Measurements from ENCODE around the gene OSM. TPM values are rescaled to one million over a fixed set of nuclear protein-coding genes. Genes with fewer than 3 reads are reported as not detected.
"Not testable (repeated sequence)": the region's sequence is repeated elsewhere in the genome, so short reads cannot be mapped to it uniquely, and the experiment has no call there.

The OSM gene
- total RNA-seq, 1 donor from 2014 or later = not detected

- TF ChIP-seq CTCF (IDR thresholded peaks at IDR 0.05; ENCODE audit: insufficient read depth, low read length, severe bottlenecking) = no peak
- DNase-seq (ENCODE audit: low read depth) (no peak), FAIRE-seq (no peak)
- H3K4me3 ChIP-seq (ENCODE audit: low read depth, low read length) = no peak overlapping the region
- H3K27me3 ChIP-seq (ENCODE audit: control insufficient read depth, insufficient read depth, low read length) = no peaks in the 10 kb centered on the region
- H3K36me3 ChIP-seq (ENCODE audit: control insufficient read depth, insufficient read depth, low read length) = no peaks in the 10 kb centered on the region
Measured at GRCh38 chr22:30236875-30237274, 29.8 kb downstream of the OSM start.

GRCh38 chr22:30235687-30236170 lies 30.9 kb downstream of the OSM start:
- FAIRE-seq (no peak), DNase-seq (ENCODE audit: low read depth) (peak; percentile 52)
- H3K4me3 ChIP-seq (ENCODE audit: low read depth, low read length) = no peak overlapping the region
- no peak for TF ChIP-seq CTCF (IDR thresholded peaks at IDR 0.05; ENCODE audit: insufficient read depth, low read length, severe bottlenecking)
- H3K36me3 ChIP-seq (ENCODE audit: control insufficient read depth, insufficient read depth, low read length) = no peaks in the 10 kb centered on the region
- no peaks in the 10 kb centered on the region for H3K27me3 ChIP-seq (ENCODE audit: control insufficient read depth, insufficient read depth, low read length)

GRCh38 chr22:30234786-30235470 lies 31.7 kb downstream of the OSM start:
- no peak for TF ChIP-seq CTCF (IDR thresholded peaks at IDR 0.05; ENCODE audit: insufficient read depth, low read length, severe bottlenecking)
- Histone ChIP-seq H3K36me3 (ENCODE audit: control insufficient read depth, insufficient read depth, low read length) (no peaks in the 10 kb centered on the region), H3K4me3 (ENCODE audit: low read depth, low read length) (no peak overlapping the region), H3K27me3 (ENCODE audit: control insufficient read depth, insufficient read depth, low read length) (no peaks in the 10 kb centered on the region)
- DNase-seq (ENCODE audit: low read depth) (no peak), FAIRE-seq (no peak)

GRCh38 chr22:30234325-30234724 lies 32.3 kb downstream of the OSM start:
- not testable (repeated sequence) for DNase-seq (ENCODE audit: low read depth); FAIRE-seq; H3K36me3 ChIP-seq (ENCODE audit: control insufficient read depth, insufficient read depth, low read length); H3K4me3 ChIP-seq (ENCODE audit: low read depth, low read length); H3K27me3 ChIP-seq (ENCODE audit: control insufficient read depth, insufficient read depth, low read length)

- TF ChIP-seq CTCF (IDR thresholded peaks at IDR 0.05; ENCODE audit: insufficient read depth, low read length, severe bottlenecking) = no peak
- Histone ChIP-seq H3K27me3 (ENCODE audit: control insufficient read depth, insufficient read depth, low read length) (no peaks in the 10 kb centered on the region), H3K4me3 (ENCODE audit: low read depth, low read length) (no peak overlapping the region), H3K36me3 (ENCODE audit: control insufficient read depth, insufficient read depth, low read length) (no peaks in the 10 kb centered on the region)
- no peak for FAIRE-seq
- no peak for DNase-seq (ENCODE audit: low read depth)
Measured at GRCh38 chr22:30233582-30233981, 33.1 kb downstream of the OSM start.

GRCh38 chr22:30232716-30233218 lies 33.9 kb downstream of the OSM start:
- H3K36me3 ChIP-seq (ENCODE audit: control insufficient read depth, insufficient read depth, low read length) = no peaks in the 10 kb centered on the region
- H3K27me3 ChIP-seq (ENCODE audit: control insufficient read depth, insufficient read depth, low read length) = no peaks in the 10 kb centered on the region
- FAIRE-seq = no peak
- no peak overlapping the region for H3K4me3 ChIP-seq (ENCODE audit: low read depth, low read length)
- TF ChIP-seq CTCF (IDR thresholded peaks at IDR 0.05; ENCODE audit: insufficient read depth, low read length, severe bottlenecking) = no peak
- no peak for DNase-seq (ENCODE audit: low read depth)

All from bronchial epithelial cell (primary cell).